ENCODE data around the gene GPX4. TPM values are rescaled to one million over a fixed set of nuclear protein-coding genes. Genes with fewer than 3 reads are reported as not detected.

GPX4 gene
- total RNA-seq, 1 donor from 2014 or later, result 210 TPM

DNA sequence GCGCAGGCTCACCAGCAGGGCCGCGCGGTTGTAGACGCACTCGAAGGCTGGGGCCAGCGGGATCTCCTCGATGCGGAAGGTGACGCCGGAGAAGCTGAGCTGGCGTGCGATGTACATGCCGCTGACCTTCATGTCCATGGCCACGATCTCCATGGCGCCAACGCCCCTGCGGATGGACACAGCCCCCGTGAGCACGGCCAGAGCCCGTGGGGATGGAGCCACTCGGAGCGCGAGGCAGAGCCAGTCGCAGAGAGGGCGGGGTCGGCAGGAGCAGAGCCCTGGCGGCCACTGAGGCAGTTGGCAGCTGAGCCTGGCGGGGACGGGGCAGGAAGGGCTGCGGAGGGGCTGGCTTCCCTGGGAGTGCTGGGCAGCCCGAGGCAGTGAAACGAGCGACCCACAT lies 15.2 kb downstream of the GPX4 start:
- no peak overlapping the region for H3K27ac Mint-ChIP-seq (ENCODE audit: unreplicated experiment)
- no peaks in the 10 kb centered on the region for H3K36me3 Mint-ChIP-seq (ENCODE audit: unreplicated experiment)
- H3K4me3 Mint-ChIP-seq (ENCODE audit: unreplicated experiment), result no peak overlapping the region
- H3K4me1 Mint-ChIP-seq (ENCODE audit: low read depth, unreplicated experiment), result no peaks in the 10 kb centered on the region
- peaks cover 4% of the 10 kb centered on the region for H3K27me3 Mint-ChIP-seq (ENCODE audit: unreplicated experiment)
- H3K9me3 Mint-ChIP-seq (ENCODE audit: unreplicated experiment), result no peaks in the 10 kb centered on the region
- DNase-seq, result no peak
- TF ChIP-seq, protein P1, sequence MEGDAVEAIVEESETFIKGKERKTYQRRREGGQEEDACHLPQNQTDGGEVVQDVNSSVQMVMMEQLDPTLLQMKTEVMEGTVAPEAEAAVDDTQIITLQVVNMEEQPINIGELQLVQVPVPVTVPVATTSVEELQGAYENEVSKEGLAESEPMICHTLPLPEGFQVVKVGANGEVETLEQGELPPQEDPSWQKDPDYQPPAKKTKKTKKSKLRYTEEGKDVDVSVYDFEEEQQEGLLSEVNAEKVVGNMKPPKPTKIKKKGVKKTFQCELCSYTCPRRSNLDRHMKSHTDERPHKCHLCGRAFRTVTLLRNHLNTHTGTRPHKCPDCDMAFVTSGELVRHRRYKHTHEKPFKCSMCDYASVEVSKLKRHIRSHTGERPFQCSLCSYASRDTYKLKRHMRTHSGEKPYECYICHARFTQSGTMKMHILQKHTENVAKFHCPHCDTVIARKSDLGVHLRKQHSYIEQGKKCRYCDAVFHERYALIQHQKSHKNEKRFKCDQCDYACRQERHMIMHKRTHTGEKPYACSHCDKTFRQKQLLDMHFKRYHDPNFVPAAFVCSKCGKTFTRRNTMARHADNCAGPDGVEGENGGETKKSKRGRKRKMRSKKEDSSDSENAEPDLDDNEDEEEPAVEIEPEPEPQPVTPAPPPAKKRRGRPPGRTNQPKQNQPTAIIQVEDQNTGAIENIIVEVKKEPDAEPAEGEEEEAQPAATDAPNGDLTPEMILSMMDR (IDR thresholded peaks at IDR 0.05; ENCODE audit: partially characterized antibody, unreplicated experiment), result no peak

DNA sequence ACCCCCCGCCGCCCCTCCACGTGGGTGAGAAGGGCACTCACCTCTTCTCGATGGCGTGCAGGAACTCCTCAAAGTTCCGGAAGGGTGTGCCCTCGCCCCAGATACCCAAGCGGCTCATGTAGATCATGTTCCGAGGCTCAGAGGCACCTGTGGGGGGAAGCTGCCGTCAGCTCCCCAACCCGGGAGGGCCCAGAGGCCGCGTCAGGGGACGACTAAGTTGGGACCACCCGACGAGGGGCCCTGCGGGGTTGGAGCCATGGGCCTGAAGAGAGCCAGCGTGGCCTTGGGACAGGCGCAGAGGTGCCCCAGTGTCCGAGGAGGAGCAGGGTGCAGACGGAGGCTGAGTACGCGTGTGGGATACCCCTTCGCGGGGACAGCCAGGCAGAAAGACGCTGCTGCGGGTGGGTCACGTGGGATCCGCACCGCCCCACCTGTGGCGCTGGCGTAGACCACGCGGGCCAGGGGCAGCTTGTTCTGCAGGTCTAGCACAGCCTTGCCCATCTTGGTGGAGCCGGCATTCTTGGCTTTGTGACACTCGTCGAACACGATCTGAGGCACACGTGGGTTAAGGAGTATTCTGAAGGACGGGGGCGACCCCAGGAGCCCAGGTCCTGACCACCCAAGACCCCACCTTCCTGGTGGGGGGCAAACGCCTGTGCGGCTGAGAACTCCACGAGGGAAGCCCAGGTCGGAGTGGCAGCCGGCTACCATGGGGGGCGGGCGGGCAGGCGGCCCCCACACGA lies 15.9 kb downstream of the GPX4 start:
- TF ChIP-seq, protein P1 (IDR thresholded peaks at IDR 0.05; ENCODE audit: partially characterized antibody, unreplicated experiment), result no peak
- Mint-ChIP-seq H3K4me1 (ENCODE audit: low read depth, unreplicated experiment) (no peaks in the 10 kb centered on the region), H3K9me3 (ENCODE audit: unreplicated experiment) (no peaks in the 10 kb centered on the region), H3K36me3 (ENCODE audit: unreplicated experiment) (no peaks in the 10 kb centered on the region), H3K4me3 (ENCODE audit: unreplicated experiment) (no peak overlapping the region), H3K27me3 (ENCODE audit: unreplicated experiment) (peaks cover 4% of the 10 kb centered on the region), H3K27ac (ENCODE audit: unreplicated experiment) (no peak overlapping the region)
- no peak for DNase-seq

DNA sequence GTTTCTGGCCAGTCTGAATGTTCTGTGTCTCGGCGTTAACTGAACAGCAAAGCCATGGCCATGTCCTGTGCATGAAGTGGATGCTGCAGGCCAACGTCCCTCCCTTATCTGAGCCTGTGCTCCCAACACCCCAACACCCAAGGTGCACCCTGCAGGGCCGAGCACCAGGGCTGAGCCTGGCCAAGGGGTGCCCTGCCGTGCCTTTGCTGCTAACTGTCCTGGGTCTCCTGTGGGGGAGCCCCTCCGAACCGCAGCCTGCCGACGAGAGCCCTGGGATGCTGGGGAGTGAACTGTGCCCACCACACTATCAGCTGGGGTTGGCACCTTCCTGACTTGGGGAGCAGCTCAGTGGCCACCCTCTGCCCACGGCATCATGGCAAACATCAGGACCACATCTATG lies 17.6 kb downstream of the GPX4 start:
- H3K4me3 Mint-ChIP-seq (ENCODE audit: unreplicated experiment), result no peak overlapping the region
- no peaks in the 10 kb centered on the region for H3K4me1 Mint-ChIP-seq (ENCODE audit: low read depth, unreplicated experiment)
- no peaks in the 10 kb centered on the region for H3K36me3 Mint-ChIP-seq (ENCODE audit: unreplicated experiment)
- H3K27me3 Mint-ChIP-seq (ENCODE audit: unreplicated experiment), result peaks cover 4% of the 10 kb centered on the region
- TF ChIP-seq, protein P1 (IDR thresholded peaks at IDR 0.05; ENCODE audit: partially characterized antibody, unreplicated experiment), result no peak
- H3K27ac Mint-ChIP-seq (ENCODE audit: unreplicated experiment), result no peak overlapping the region
- DNase-seq, result no peak
- H3K9me3 Mint-ChIP-seq (ENCODE audit: unreplicated experiment), result peaks cover 6% of the 10 kb centered on the region

DNA sequence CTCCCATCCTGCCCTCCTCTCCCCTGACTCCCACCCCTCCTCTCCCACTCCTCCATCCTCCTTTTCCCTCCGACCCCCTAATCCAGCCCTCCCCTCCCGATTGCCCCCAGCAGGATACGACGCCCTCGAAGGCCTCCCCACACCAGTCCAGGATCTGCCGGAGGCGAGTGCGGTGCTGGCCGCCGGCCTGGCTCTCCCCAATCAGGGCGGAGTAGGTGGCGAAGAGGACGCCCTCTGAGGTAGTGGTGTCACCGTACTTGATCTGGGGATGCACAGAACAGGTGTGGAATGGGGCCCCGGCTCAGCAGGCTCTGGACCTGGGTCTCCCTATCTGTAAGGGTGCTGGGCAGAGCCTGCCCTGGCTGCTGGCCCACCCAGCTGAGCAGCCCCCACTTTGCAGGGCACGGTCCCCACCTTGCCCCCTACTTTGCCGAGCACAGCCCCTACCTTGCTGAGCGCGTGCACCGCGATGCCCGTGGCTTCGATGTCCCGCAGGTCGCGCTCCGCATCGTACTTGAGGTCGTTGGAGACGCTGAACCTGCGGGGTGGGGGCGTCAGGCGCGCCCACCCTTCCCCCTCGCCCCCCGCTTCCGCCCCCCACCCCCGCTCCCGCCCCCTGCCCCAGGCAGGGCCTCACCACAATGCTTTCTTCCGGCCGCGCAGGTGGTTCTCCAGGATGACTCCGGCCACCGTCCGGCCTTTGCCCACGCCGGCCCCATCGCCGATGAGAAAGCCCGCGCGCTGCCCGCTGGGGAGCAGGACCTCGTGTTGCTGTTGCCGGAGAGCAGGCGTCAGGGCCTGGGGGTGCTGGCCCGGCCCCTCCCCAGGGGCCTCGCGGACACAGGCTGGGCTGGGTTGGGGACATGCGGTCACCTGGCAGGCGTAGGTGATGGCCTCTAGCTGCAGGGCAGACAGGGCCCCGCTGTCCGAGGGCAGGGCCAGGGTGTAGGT lies 18.5 kb downstream of the GPX4 start:
- no peaks in the 10 kb centered on the region for H3K4me1 Mint-ChIP-seq (ENCODE audit: low read depth, unreplicated experiment)
- TF ChIP-seq, protein P1 (IDR thresholded peaks at IDR 0.05; ENCODE audit: partially characterized antibody, unreplicated experiment), result no peak
- peaks cover 4% of the 10 kb centered on the region for H3K27me3 Mint-ChIP-seq (ENCODE audit: unreplicated experiment)
- H3K27ac Mint-ChIP-seq (ENCODE audit: unreplicated experiment), result no peak overlapping the region
- H3K9me3 Mint-ChIP-seq (ENCODE audit: unreplicated experiment), result peaks cover 6% of the 10 kb centered on the region
- H3K4me3 Mint-ChIP-seq (ENCODE audit: unreplicated experiment), result no peak overlapping the region
- H3K36me3 Mint-ChIP-seq (ENCODE audit: unreplicated experiment), result no peaks in the 10 kb centered on the region
- no peak for DNase-seq

Data from glutamatergic neuron (in vitro differentiated cells).